A673 (cell line): ENCODE data around the gene PHRF1. TPM values are rescaled to one million over a fixed set of nuclear protein-coding genes. Genes with fewer than 3 reads are reported as not detected.

ENCODE experiments used
- BruUV-seq: library from RNA; stranded (reverse); fragments of 400-500 nt; replicated peaks from 2 replicates; lab custom pipeline; 2021; lab: Mats Ljungman, UMichigan
- CTCF ChIA-PET: fragments of 300-600 bp; sonication (Branson Sonifier 250); formaldehyde crosslinking; loops from one replicate; lab custom pipeline; 2022; ENCODE audit warnings: antibody characterized with exemption; lab: Charles Lee
- POLR2A ChIA-PET: fragments of 300-600 bp; sonication (Branson Sonifier 250); formaldehyde crosslinking; loops from one replicate; lab custom pipeline; 2022; ENCODE audit warnings: antibody characterized with exemption; ENCODE audit not compliant: low non-redundant PET; lab: Charles Lee
- DNase-seq: peaks from one replicate; pipeline ENCODE4 v3.0.0-alpha.2; 2015; ENCODE audit warnings: low spot score
- H3K27ac ChIP-seq: fragments of 200-600 bp; sonication (generic); 2 replicates; pipeline ENCODE4 v1.5.1; 2016; ENCODE audit warnings: mixed run types, low read depth, mild to moderate bottlenecking, mixed read lengths, antibody characterized with exemption, low read length; ENCODE audit not compliant: poor library complexity, severe bottlenecking
- H3K27me3 ChIP-seq: fragments of 200-600 bp; sonication (generic); replicated peaks from 2 replicates; pipeline ENCODE4 v1.6.1; 2017; ENCODE audit warnings: mixed run types, low read depth, mild to moderate bottlenecking, mixed read lengths, antibody characterized with exemption, low read length; ENCODE audit not compliant: insufficient read depth, poor library complexity
- H3K36me3 ChIP-seq: fragments of 200-600 bp; sonication (generic); 2 replicates; pipeline ENCODE4 v1.6.1; 2016; ENCODE audit warnings: mixed run types, mild to moderate bottlenecking, mixed read lengths, antibody characterized with exemption, low read length; ENCODE audit not compliant: insufficient read depth, poor library complexity, severe bottlenecking
- H3K4me1 ChIP-seq: fragments of 200-600 bp; sonication (generic); 2 replicates; pipeline ENCODE4 v1.6.1; 2017; ENCODE audit warnings: mixed run types, mild to moderate bottlenecking, mixed read lengths, antibody characterized with exemption, low read length; ENCODE audit not compliant: insufficient read depth, poor library complexity, severe bottlenecking
- H3K4me3 ChIP-seq: fragments of 200-600 bp; sonication (generic); 2 replicates; pipeline ENCODE4 v1.5.1; 2016; ENCODE audit warnings: low read depth, mixed run types, mild to moderate bottlenecking, mixed read lengths, low read length; ENCODE audit not compliant: poor library complexity, severe bottlenecking
- H3K9me3 ChIP-seq: fragments of 200-600 bp; sonication (generic); 2 replicates; pipeline ENCODE4 v1.6.1; 2016; ENCODE audit warnings: mixed run types, low read depth, mild to moderate bottlenecking, mixed read lengths, antibody characterized with exemption, low read length; ENCODE audit not compliant: poor library complexity, severe bottlenecking
- CTCF ChIP-seq: fragments of 300-800, 200-600 bp; sonication (generic); conservative IDR thresholded peaks from 2 replicates; pipeline ENCODE4 v1.5.1; 2017; ENCODE audit warnings: low read depth, mild to moderate bottlenecking, antibody characterized with exemption, low read length, moderate library complexity, mixed read lengths
- EZH2 ChIP-seq: fragments of 200-600 bp; sonication (generic); IDR thresholded peaks from 2 replicates; pipeline ENCODE4 v1.6.1; 2017; ENCODE audit warnings: borderline replicate concordance, low read depth, mild to moderate bottlenecking, mixed read lengths, antibody characterized with exemption, low read length; ENCODE audit not compliant: poor library complexity, severe bottlenecking
- intact Hi-C: fragments of 100-400 bp; cut with micrococcal nuclease; formaldehyde crosslinking; loops from one replicate; pipeline ENCODE4 v1.10.0; 2022; ENCODE audit not compliant: unreplicated experiment
- total RNA-seq: library from RNA; stranded (reverse); gene quantifications from 2 replicates; pipeline ENCODE4 v1.2.3, GENCODE V29; 2021

The PHRF1 gene
- total RNA-seq, 1 experiment from 2014 or later: 43.0 TPM

GRCh38 chr11:615504-616319 is 39.4 kb downstream of the PHRF1 start, which contains the start of gene IRF7:
TSS of gene IRF7 (minus strand) at chr11:615950. CDS start at chr11:615364, 586 bp downstream.
- Histone ChIP-seq H3K4me3 (peak within 1 kb of the TSS; percentile 67), H3K27ac (peak within 1 kb of the TSS; percentile 89), H3K4me1 (no peaks in the 10 kb centered on the region), H3K27me3 (no peaks in the 10 kb centered on the region), H3K36me3 (peaks cover 17% of the 10 kb centered on the region), H3K9me3 (no peaks in the 10 kb centered on the region)
- BruUV-seq: no TSS peak
- TF ChIP-seq EZH2 (no peak), CTCF (no peak)
- intact Hi-C loops: no loop called here
- ChIA-PET CTCF (no interaction called here), POLR2A (no interaction called here)
- peak; percentile 94 for DNase-seq

GRCh38 chr11:616320-617198 is 40.3 kb downstream of the PHRF1 start:
- Histone ChIP-seq H3K27me3 (no peaks in the 10 kb centered on the region), H3K27ac (no peak overlapping the region), H3K4me1 (no peaks in the 10 kb centered on the region), H3K9me3 (no peaks in the 10 kb centered on the region), H3K36me3 (peaks cover 9% of the 10 kb centered on the region), H3K4me3 (no peak overlapping the region)
- TF ChIP-seq EZH2 (no peak), CTCF (no peak)
- DNase-seq: no peak
- intact Hi-C loops: no loop called here
- CTCF ChIA-PET: no interaction called here
- POLR2A ChIA-PET: no interaction called here
- no TSS peak for BruUV-seq

GRCh38 chr11:617199-617911 is 41.1 kb downstream of the PHRF1 start:
- H3K4me1 ChIP-seq: no peaks in the 10 kb centered on the region
- H3K27ac ChIP-seq: no peak overlapping the region
- no peak overlapping the region for H3K4me3 ChIP-seq
- DNase-seq: no peak
- H3K27me3 ChIP-seq: no peaks in the 10 kb centered on the region
- POLR2A ChIA-PET: no interaction called here
- BruUV-seq: no TSS peak
- peaks cover 9% of the 10 kb centered on the region for H3K36me3 ChIP-seq
- CTCF ChIA-PET: no interaction called here
- TF ChIP-seq CTCF (no peak), EZH2 (no peak)
- intact Hi-C loops: no loop called here
- H3K9me3 ChIP-seq: no peaks in the 10 kb centered on the region
